SK-N-SH treated with all-trans-retinoic acid at 6 μM for 48 hours (cell line): ENCODE results near the gene EHD2.
"Not testable (repeated sequence)": the region's sequence is repeated elsewhere in the genome, so short reads cannot be mapped to it uniquely, and the experiment has no call there.

Experiments
- BACH2 ChIP-seq: fragments of 250-450 bp; sonication (Bioruptor Pico); IDR thresholded peaks from 2 replicates; pipeline ENCODE4 v1.9.0; 2021; ENCODE audit warnings: mild to moderate bottlenecking, borderline replicate concordance
- PATZ1 ChIP-seq: fragments of 250-450 bp; sonication (Bioruptor Pico); IDR thresholded peaks from 2 replicates; pipeline ENCODE4 v1.8.0; 2020; ENCODE audit warnings: mild to moderate bottlenecking, moderate library complexity, borderline replicate concordance
- TCF4 ChIP-seq: fragments of 250-450 bp; sonication (Bioruptor Pico); IDR thresholded peaks from 2 replicates; pipeline ENCODE4 v1.8.0; 2021; ENCODE audit warnings: mild to moderate bottlenecking, moderate library complexity, borderline replicate concordance
- ZNF8 ChIP-seq: fragments of 450-650 bp; formaldehyde crosslinking; IDR thresholded peaks from 2 replicates; pipeline ENCODE4 v1.5.0; 2020; ENCODE audit warnings: mild to moderate bottlenecking, moderate library complexity

- not testable (repeated sequence) for TF ChIP-seq BACH2, PATZ1, ZNF8, TCF4 (CRISPR knock-in tag)
Measured at GRCh38 chr19:47789811-47790210, 76.6 kb downstream of the EHD2 start.
